NB4 (cell line): ENCODE results near the gene CDCA7.

ENCODE experiments used
- CTCF ChIP-seq: IDR thresholded peaks from one replicate; pipeline ENCODE4 v1.5.1; 2012; ENCODE audit warnings: low read depth, low read length
- MAX ChIP-seq: IDR thresholded peaks from 2 replicates; pipeline ENCODE4 v1.6.1; 2011; ENCODE audit warnings: low read depth, low read length
- MYC ChIP-seq: IDR thresholded peaks from 2 replicates; pipeline ENCODE4 v1.6.1; 2011; ENCODE audit warnings: low read depth, low read length
- POLR2A ChIP-seq: IDR thresholded peaks from 2 replicates; pipeline ENCODE4 v1.6.1; 2011; ENCODE audit warnings: mild to moderate bottlenecking; ENCODE audit not compliant: insufficient read length; ENCODE audit errors: extremely low read depth

GRCh38 chr2:173392731-173393130 is 38.1 kb downstream of the CDCA7 start:
- TF ChIP-seq POLR2A (no peak), CTCF (no peak), MYC (no peak), MAX (no peak)
